GM23338 (cell line): ENCODE data around the gene PDE4D.

ENCODE experiments used
- ETS1 ChIP-seq: IDR thresholded peaks from 2 replicates; pipeline ENCODE4 v1.6.1; 2016; ENCODE audit warnings: antibody characterized with exemption
- EZH2 ChIP-seq: fragments of 200-600 bp; sonication (generic); IDR thresholded peaks from one replicate; pipeline ENCODE4 v1.8.0; 2017; ENCODE audit warnings: antibody characterized with exemption, mild to moderate bottlenecking, low read depth; ENCODE audit not compliant: unreplicated experiment
- EZH2phosphoT487 ChIP-seq: fragments of 200-600 bp; sonication (generic); IDR thresholded peaks from one replicate; pipeline ENCODE4 v1.8.1; 2018; ENCODE audit warnings: antibody characterized with exemption; ENCODE audit not compliant: unreplicated experiment
- TF ChIP-seq, protein P1 (sequence below), 2 experiments: fragments of 200-600 bp in 1 of 2; sonication (generic) in 1 of 2; conservative IDR thresholded peaks; 2 replicates each; pipeline versions ENCODE4 v1.5.1 to v1.6.1; 2016 to 2017; ENCODE audit warnings: antibody characterized with exemption in 2 of 2, low read depth in 2 of 2, mild to moderate bottlenecking in 2 of 2, moderate library complexity in 1 of 2

DNA sequence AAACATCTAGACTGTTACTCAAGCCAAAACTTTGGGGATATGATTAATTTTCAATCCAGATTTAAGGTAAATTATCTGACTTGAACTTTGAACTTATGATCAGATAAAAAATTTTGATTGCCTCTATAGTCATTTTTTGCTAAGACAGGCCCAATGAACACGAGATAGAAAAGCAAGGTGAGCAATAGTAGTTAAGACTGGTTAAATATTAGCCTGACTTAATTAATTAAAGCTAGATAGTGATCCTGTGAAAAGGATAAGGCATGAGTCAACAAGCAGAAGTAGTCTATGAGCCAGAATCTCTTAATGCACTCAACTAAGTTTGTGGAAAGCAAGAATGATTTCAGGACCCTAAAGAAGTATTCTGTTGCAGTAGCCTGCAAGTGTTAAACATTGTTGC lies 66.5 kb downstream of the PDE4D start:
- TF ChIP-seq, protein P1, sequence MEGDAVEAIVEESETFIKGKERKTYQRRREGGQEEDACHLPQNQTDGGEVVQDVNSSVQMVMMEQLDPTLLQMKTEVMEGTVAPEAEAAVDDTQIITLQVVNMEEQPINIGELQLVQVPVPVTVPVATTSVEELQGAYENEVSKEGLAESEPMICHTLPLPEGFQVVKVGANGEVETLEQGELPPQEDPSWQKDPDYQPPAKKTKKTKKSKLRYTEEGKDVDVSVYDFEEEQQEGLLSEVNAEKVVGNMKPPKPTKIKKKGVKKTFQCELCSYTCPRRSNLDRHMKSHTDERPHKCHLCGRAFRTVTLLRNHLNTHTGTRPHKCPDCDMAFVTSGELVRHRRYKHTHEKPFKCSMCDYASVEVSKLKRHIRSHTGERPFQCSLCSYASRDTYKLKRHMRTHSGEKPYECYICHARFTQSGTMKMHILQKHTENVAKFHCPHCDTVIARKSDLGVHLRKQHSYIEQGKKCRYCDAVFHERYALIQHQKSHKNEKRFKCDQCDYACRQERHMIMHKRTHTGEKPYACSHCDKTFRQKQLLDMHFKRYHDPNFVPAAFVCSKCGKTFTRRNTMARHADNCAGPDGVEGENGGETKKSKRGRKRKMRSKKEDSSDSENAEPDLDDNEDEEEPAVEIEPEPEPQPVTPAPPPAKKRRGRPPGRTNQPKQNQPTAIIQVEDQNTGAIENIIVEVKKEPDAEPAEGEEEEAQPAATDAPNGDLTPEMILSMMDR (conservative IDR thresholded peaks at IDR 0.05; ENCODE audit: low read depth in 2 of 2) = no peak
- no peak for TF ChIP-seq ETS1
- TF ChIP-seq EZH2phosphoT487 = no peak
- no peak for TF ChIP-seq EZH2
